ENCODE measurements around the gene LMAN2L. TPM values are rescaled to one million over a fixed set of nuclear protein-coding genes. Genes with fewer than 3 reads are reported as not detected.

The LMAN2L gene
- polyA plus RNA-seq, 1 of the 3 experiments (the other 2 are of a cell fraction), result 17.7 TPM

GRCh38 chr2:96756788-96757476 lies 17.1 kb upstream of the LMAN2L start (continued):
- TF ChIP-seq IRF3 (IDR thresholded peaks at IDR 0.05; ENCODE audit: low read depth, low read length), result no peak
- TF ChIP-seq GABPA (IDR thresholded peaks at IDR 0.05; ENCODE audit: low read depth), result no peak
- no peak for TF ChIP-seq REST (IDR thresholded peaks at IDR 0.05; ENCODE audit: low read depth, low read length)
- no peak for TF ChIP-seq YY1 (IDR thresholded peaks at IDR 0.05; ENCODE audit: low read depth)
- no peak for TF ChIP-seq MEF2A (IDR thresholded peaks at IDR 0.05; ENCODE audit: borderline replicate concordance, low read depth)
- no peak for TF ChIP-seq ZBTB33 (IDR thresholded peaks at IDR 0.05; ENCODE audit: borderline replicate concordance, low read depth)

- no peak overlapping the region for H3K4me3 ChIP-seq (ENCODE audit: low read depth in 2 of 2, low read length in 1 of 2)
- CTCF ChIA-PET, result interaction anchor here (1.5 kb wide), 1 partner anchor 9 kb away, joined by 6 read pairs; no protein-coding TSS in a partner anchor
These were observed 14.5 kb upstream of the LMAN2L start for GRCh38 chr2:96754317-96754716.

More at GRCh38 chr2:96754317-96754716, 14.5 kb upstream of the LMAN2L start:
- Histone ChIP-seq H3K79me2 (ENCODE audit: insufficient read depth) (no peaks in the 10 kb centered on the region), H4K20me1 (ENCODE audit: insufficient read depth) (no peaks in the 10 kb centered on the region), H3K27me3 (ENCODE audit: insufficient read depth) (no peaks in the 10 kb centered on the region), H3K36me3 (replicated peaks in 1 of 2; ENCODE audit: control insufficient read depth in 1 of 2, insufficient read depth in 2 of 2, low read length in 1 of 2) (no peaks in the 10 kb centered on the region), H3K9ac (no peak overlapping the region), H3K27ac (ENCODE audit: low read depth in 2 of 2, low read length in 1 of 2) (no peak overlapping the region), H3K4me1 (ENCODE audit: control insufficient read depth in 1 of 2, insufficient read depth in 2 of 2, low read depth in 1 of 2, low read length in 1 of 2) (no peaks in the 10 kb centered on the region), H3K9me2 (no peaks in the 10 kb centered on the region), H3K4me2 (no peak overlapping the region), H3F3A (replicated peaks; ENCODE audit: insufficient read depth) (peaks cover 3% of the 10 kb centered on the region), H3K9me3 (no peaks in the 10 kb centered on the region), H2AFZ (ENCODE audit: low read depth) (no peak overlapping the region)
- no peak for DNase-seq
- POLR2A ChIA-PET, result no interaction called here
- TF ChIP-seq TCF12 (IDR thresholded peaks at IDR 0.05) (no peak), ELF1 (IDR thresholded peaks at IDR 0.05) (no peak), RXRA (IDR thresholded peaks at IDR 0.05; ENCODE audit: borderline replicate concordance, low read depth) (no peak), CTCF (IDR thresholded peaks at IDR 0.05) (no peak), FOXM1 (IDR thresholded peaks at IDR 0.05; ENCODE audit: low read depth) (no peak), JUND (IDR thresholded peaks at IDR 0.05) (no peak), PBX3 (IDR thresholded peaks at IDR 0.05) (no peak), YY1 (IDR thresholded peaks at IDR 0.05; ENCODE audit: low read depth) (no peak), GATA2 (CRISPR knock-in tag; IDR thresholded peaks at IDR 0.05) (no peak), REST (IDR thresholded peaks at IDR 0.05; ENCODE audit: low read depth, low read length) (no peak), ZBTB33 (IDR thresholded peaks at IDR 0.05; ENCODE audit: borderline replicate concordance, low read depth) (no peak)
